Body of pancreas (tissue), 4 donors: Measurements from ENCODE around the gene ANKRD13D. TPM values are rescaled to one million over a fixed set of nuclear protein-coding genes. Genes with fewer than 3 reads are reported as not detected.

ENCODE experiments used
- ATAC-seq: fragments of 150-250 bp; one replicate; pipeline ENCODE4 v1.9.1; 2016
- DNase-seq, 4 donors: peaks; one replicate each; pipeline ENCODE4 v3.0.0-alpha.2; 2019
- H3K27ac ChIP-seq, 4 donors: fragments of 200-600 bp; sonication (generic); 1 replicate in 3 of 4; 2 replicates in 1 of 4; pipeline versions ENCODE4 v1.5.1 to v1.6.1; 2016 to 2019; ENCODE audit warnings: mild to moderate bottlenecking in 1 of 4, mixed read lengths in 1 of 4, moderate library complexity in 1 of 4
- H3K27me3 ChIP-seq, 2 donors: fragments of 200-600 bp; sonication (generic); one replicate each; pipeline ENCODE4 v1.6.0; 2016; ENCODE audit warnings: mild to moderate bottlenecking in 1 of 2
- H3K36me3 ChIP-seq, 2 donors: fragments of 200-600 bp; sonication (generic); replicated peaks in 1 of 2; 2 replicates each; pipeline ENCODE4 v1.5.1; 2016; ENCODE audit warnings: low read depth in 2 of 2; ENCODE audit not compliant: insufficient read depth in 1 of 2
- H3K4me1 ChIP-seq: fragments of 200-600 bp; sonication (generic); one replicate; pipeline ENCODE4 v1.6.0; 2016
- H3K4me3 ChIP-seq, 2 donors: fragments of 200-600 bp; sonication (generic); 1 replicate in 1 of 2; 2 replicates in 1 of 2; pipeline ENCODE4 v1.5.1; 2016 to 2019
- H3K9me3 ChIP-seq, 3 donors: fragments of 200-600 bp; sonication (generic); 1 replicate in 2 of 3; 2 replicates in 1 of 3; pipeline ENCODE4 v1.5.1; 2016
- CTCF ChIP-seq, 7 experiments: fragments of 450-650 bp in 4 of 7; fragments of 200-600 bp in 3 of 7; sonication (generic) in 3 of 7; IDR thresholded peaks; one replicate each; pipeline ENCODE4 v1.5.1; 2016 to 2019; ENCODE audit warnings: antibody characterized with exemption in 7 of 7
- POLR2A ChIP-seq, 3 donors: fragments of 450-650 bp; IDR thresholded peaks; one replicate each; pipeline ENCODE4 v1.6.1; 2016; ENCODE audit warnings: antibody characterized with exemption in 3 of 3, mild to moderate bottlenecking in 2 of 3
- WGBS, 2 donors: methylation state at CpG; one replicate each; pipeline ENCODE4 v1.1.5; 2017; 5-methylcytosine and 5-hydroxymethylcytosine counted together
- intact Hi-C: fragments of 100-400 bp; cut with DNase I; formaldehyde crosslinking; loops from one replicate; pipeline ENCODE4 v1.15.1; 2023
- total RNA-seq, 2 donors: library from RNA; depleted of rRNA; stranded (reverse); fragments of >200 nt; gene quantifications; one replicate each; pipeline ENCODE4 v1.1.0, GENCODE V29; 2016

Gene ANKRD13D
- total RNA-seq, 2 donors from 2014 or later: 18.2 to 39.6 TPM

- H3K4me3 ChIP-seq: no peak overlapping the region
- no peaks in the 10 kb centered on the region for H3K27me3 ChIP-seq
- TF ChIP-seq POLR2A (IDR thresholded peaks at IDR 0.05): no peak
- no peak for TF ChIP-seq CTCF (IDR thresholded peaks at IDR 0.05)
- WGBS, 2 donors: 49 to 64% methylated on average over 4 of the region's 4 CpGs
- no peak for DNase-seq
- H3K27ac ChIP-seq: peak overlapping the region; percentile 70 to 98 (median 82)
- no peak for ATAC-seq
- peaks cover 0 to 9% of the 10 kb centered on the region in 2 donors for H3K36me3 ChIP-seq
- intact Hi-C loops: no loop called here
- no peaks in the 10 kb centered on the region for H3K9me3 ChIP-seq
- H3K4me1 ChIP-seq: peaks cover 39% of the 10 kb centered on the region
These were observed 978 bp upstream of the ANKRD13D start for GRCh38 chr11:67288198-67288451.

DNA sequence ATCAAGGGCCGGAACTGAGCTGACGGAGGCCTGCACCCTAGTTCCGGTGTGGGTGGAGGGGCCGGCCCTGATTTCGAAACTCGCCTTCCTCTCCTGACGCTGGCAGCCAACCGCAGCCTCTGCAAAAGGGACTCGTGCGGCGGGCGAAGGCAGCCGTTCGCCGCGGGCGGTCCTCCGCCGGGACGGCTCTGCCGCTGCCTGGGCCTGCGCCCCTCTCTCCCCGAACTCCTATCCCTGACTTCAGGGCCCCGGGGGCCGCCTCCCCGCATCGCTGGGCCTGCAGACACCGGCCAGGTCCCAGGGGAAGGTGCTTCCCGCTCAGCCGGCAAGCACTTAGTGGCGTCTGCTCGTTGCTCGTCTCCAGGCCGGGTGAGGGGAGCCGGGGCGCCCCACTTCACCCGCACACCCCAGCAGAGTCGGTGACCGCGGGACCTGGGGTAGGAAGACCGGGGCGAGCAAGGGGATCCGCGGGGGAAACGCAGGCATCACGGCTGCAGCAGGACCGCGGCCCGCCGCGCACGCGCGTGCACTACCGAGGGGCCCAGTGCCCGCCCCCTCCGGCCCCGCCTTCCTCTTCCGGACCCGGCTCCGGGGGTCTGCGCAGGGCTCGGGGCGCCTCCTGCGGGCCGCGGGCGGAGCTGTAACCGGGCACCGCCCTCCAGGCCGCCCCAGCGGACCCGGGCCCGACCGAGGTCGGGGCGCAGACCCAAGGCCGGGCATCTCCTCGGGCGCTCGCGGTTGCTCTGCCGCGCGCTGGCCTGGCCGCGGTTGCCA lies 464 bp upstream of the ANKRD13D start:
- Histone ChIP-seq H3K4me1 (peaks cover 39% of the 10 kb centered on the region), H3K4me3 (peak overlapping the region; percentile 26 to 63), H3K36me3 (peaks cover 0 to 8% of the 10 kb centered on the region in 2 donors), H3K27me3 (no peaks in the 10 kb centered on the region), H3K9me3 (no peaks in the 10 kb centered on the region), H3K27ac (peak overlapping the region; percentile 70 to 98 (median 82))
- intact Hi-C loops: no loop called here
- peak; percentile 75 to 92 (median 84) for DNase-seq
- TF ChIP-seq POLR2A (IDR thresholded peaks at IDR 0.05): peak; percentile 22 to 74 (median 58)
- peak in 4 of 7 experiments; percentile 11 to 53 (median 32) for TF ChIP-seq CTCF (IDR thresholded peaks at IDR 0.05)
- ATAC-seq: peak; percentile 79
- WGBS, 2 donors: 0% methylated on average over 17 to 85 of the region's 87 CpGs

DNA sequence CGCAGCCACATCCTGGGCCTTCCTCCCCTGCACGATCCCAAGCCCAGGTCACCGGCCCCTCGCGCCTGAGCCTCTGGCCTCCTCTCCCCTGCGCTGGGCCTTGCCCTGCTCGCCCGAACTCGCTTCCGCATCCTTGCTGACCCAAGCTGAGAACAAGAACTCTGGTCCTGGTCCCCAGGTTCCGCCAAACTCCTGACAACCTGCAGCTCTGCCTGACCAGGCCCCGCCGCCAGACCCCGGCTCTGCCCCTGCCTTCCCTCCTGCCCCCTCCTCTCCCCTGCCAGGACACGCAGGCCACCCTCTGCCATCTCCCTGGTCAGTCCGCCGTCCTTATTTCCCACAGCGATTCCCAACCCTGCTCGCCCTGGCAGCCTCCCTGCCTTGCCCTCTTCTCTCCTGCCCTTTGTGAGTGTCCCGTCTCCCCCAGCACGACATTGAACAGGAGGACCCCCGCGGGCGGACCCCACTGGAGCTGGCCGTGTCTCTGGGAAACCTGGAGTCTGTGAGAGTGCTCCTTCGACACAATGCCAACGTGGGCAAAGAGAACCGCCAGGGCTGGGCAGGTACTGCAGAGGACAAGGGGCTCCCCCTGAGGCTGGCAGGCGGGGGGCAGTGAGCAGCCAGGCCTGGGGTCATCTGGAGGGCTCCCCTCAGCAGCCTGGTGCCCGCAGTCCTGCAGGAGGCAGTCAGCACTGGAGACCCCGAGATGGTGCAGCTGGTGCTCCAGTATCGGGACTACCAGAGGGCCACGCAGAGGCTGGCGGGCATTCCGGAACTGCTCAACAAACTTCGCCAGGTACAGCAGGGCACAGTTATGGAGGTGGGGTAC lies 762 bp downstream of the ANKRD13D start:
- H3K9me3 ChIP-seq: no peaks in the 10 kb centered on the region
- 17 to 31% methylated on average over 22 to 35 of the region's 36 CpGs for WGBS, 2 donors
- DNase-seq (peak in 1 of 4 donors; percentile 43), ATAC-seq (peak; percentile 19)
- H3K4me3 ChIP-seq: peak overlapping the region; percentile 44 to 65
- H3K4me1 ChIP-seq: peaks cover 39% of the 10 kb centered on the region
- no peaks in the 10 kb centered on the region for H3K27me3 ChIP-seq
- H3K36me3 ChIP-seq: peaks cover 0 to 1% of the 10 kb centered on the region in 2 donors
- peak overlapping the region; percentile 22 to 98 (median 44) for H3K27ac ChIP-seq
- TF ChIP-seq POLR2A (IDR thresholded peaks at IDR 0.05) (no peak), CTCF (IDR thresholded peaks at IDR 0.05) (no peak)
- intact Hi-C loops: no loop called here

DNA sequence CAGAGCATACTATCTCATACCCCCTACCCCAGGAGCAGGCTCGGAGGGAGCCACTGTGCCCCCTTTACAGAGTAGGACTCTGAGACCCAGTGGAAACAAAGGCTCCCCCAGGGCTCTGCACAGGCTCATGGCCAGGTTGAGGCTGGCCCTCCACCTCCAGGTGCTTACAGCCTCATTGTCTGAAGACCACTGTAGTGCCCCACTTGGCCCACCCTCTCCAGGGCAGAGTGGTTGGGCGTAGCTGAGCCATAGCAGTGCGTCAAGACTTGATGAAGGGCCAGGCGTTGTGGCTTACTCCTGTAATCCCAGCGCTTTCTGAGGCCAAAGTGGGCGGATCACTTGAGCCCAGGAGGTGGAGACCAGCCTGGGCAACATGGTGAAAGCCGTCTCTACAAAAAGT lies 1.7 kb downstream of the ANKRD13D start:
- no peak overlapping the region for H3K27ac ChIP-seq
- 90 to 96% methylated on average over 4 to 7 of the region's 7 CpGs for WGBS, 2 donors

More for the DNA sequence above, 1.7 kb downstream of the ANKRD13D start:
- DNase-seq (no peak), ATAC-seq (no peak)
- H3K9me3 ChIP-seq: no peaks in the 10 kb centered on the region
- intact Hi-C loops: no loop called here
- no peaks in the 10 kb centered on the region for H3K36me3 ChIP-seq
- no peaks in the 10 kb centered on the region for H3K27me3 ChIP-seq
- H3K4me1 ChIP-seq: peaks cover 39% of the 10 kb centered on the region
- TF ChIP-seq CTCF (IDR thresholded peaks at IDR 0.05) (no peak), POLR2A (IDR thresholded peaks at IDR 0.05) (no peak)
- H3K4me3 ChIP-seq: no peak overlapping the region
